Activated naive CD8-positive, alpha-beta T cell treated with anti-CD3 and anti-CD28 coated beads, Interleukin-2, amount 50 U/mL, for 24 hours (primary cell): Measurements from ENCODE around the gene CIAO2A.
A peak's percentile ranks its signal among the peaks of the same experiment; 100 is the strongest.
"Not testable (repeated sequence)": the region's sequence is repeated elsewhere in the genome, so short reads cannot be mapped to it uniquely, and the experiment has no call there.

Experiments
- ATAC-seq: fragments of 150-1000 bp; cut with Tn5 transposase; one replicate; pipeline ENCODE4 v1.10.0; 2021
- DNase-seq: peaks from one replicate; pipeline ENCODE4 v3.0.0; 2021
- H3K27ac Mint-ChIP-seq: one replicate; pipeline ENCODE4 v1.8.0; 2021; ENCODE audit warnings: mild to moderate bottlenecking, mixed read lengths
- H3K27me3 Mint-ChIP-seq: one replicate; pipeline ENCODE4 v1.8.0; 2021; ENCODE audit warnings: mixed read lengths
- H3K36me3 Mint-ChIP-seq: one replicate; pipeline ENCODE4 v1.8.0; 2021; ENCODE audit warnings: low read depth, mixed read lengths
- H3K4me1 Mint-ChIP-seq: one replicate; pipeline ENCODE4 v1.8.0; 2021; ENCODE audit warnings: mixed read lengths
- H3K4me3 Mint-ChIP-seq: one replicate; pipeline ENCODE4 v1.8.0; 2021; ENCODE audit warnings: mild to moderate bottlenecking, moderate library complexity, mixed read lengths
- H3K9me3 Mint-ChIP-seq: one replicate; pipeline ENCODE4 v1.8.0; 2021; ENCODE audit warnings: mixed read lengths

Gene CIAO2A

DNA sequence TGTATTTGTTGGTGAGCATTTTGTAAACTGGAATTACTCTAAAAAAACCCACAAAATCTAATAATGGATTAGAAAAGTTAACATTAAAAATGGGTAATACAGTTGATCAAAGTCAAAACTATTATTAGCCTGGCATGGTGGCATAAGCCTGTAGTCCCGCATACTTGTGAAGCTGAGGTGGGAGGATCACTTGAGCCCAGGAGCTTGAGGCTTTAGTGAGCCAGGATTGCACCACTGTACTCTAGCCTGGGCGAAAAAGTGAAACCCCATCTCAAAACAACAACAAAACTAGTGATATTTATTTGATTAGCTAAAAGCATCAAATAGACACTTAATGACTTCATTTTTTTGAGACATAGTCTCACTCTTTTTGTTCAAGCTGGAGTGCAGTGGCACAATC, 5.7 kb upstream of the CIAO2A start:
- no peak overlapping the region for H3K27ac Mint-ChIP-seq
- no peaks in the 10 kb centered on the region for H3K9me3 Mint-ChIP-seq
- DNase-seq (no peak), ATAC-seq (no peak)
- no peaks in the 10 kb centered on the region for H3K27me3 Mint-ChIP-seq
- peaks cover 67% of the 10 kb centered on the region for H3K4me1 Mint-ChIP-seq
- no peak overlapping the region for H3K4me3 Mint-ChIP-seq
- H3K36me3 Mint-ChIP-seq, result peaks cover 7% of the 10 kb centered on the region

DNA sequence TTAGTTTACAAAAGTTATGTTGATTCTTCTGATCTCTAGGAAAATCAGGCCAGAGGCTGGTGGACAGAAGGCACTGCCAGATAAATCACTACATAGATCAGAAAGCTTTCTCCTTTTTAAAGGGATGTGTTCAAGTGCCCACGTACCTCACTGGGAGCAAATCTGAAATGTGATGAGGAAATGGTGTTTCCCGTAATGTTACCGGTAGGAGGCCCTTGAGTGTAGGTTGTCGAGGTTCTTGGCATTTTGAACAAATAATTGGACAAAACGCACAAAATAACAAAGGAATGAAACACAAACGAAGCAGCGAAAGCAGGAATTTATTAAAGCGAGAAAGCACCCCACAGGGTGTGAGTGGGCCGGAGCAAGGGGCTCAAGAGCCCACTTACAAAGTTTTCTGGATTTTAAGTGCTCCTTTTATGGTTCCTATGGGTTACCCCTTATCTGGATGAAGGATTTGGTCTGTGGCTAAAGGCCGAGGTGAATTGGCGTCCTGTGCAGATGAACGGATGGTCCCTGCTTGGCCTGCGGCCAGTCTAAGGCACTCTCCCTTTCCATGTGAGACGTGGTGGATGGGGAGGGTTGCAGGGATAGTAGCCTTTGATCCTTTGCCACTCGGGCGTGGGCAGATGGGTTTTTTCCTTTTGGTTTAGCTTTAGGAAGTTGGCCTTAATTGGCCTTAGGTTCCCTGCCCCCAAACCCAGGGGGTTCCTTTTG, 3.2 kb upstream of the CIAO2A start:
- Mint-ChIP-seq H3K9me3 (no peaks in the 10 kb centered on the region), H3K4me3 (peak overlapping the region; percentile 100), H3K27ac (peak overlapping the region; percentile 96), H3K27me3 (no peaks in the 10 kb centered on the region), H3K36me3 (peaks cover 11% of the 10 kb centered on the region), H3K4me1 (peaks cover 78% of the 10 kb centered on the region)
- ATAC-seq (no peak), DNase-seq (no peak)

DNA sequence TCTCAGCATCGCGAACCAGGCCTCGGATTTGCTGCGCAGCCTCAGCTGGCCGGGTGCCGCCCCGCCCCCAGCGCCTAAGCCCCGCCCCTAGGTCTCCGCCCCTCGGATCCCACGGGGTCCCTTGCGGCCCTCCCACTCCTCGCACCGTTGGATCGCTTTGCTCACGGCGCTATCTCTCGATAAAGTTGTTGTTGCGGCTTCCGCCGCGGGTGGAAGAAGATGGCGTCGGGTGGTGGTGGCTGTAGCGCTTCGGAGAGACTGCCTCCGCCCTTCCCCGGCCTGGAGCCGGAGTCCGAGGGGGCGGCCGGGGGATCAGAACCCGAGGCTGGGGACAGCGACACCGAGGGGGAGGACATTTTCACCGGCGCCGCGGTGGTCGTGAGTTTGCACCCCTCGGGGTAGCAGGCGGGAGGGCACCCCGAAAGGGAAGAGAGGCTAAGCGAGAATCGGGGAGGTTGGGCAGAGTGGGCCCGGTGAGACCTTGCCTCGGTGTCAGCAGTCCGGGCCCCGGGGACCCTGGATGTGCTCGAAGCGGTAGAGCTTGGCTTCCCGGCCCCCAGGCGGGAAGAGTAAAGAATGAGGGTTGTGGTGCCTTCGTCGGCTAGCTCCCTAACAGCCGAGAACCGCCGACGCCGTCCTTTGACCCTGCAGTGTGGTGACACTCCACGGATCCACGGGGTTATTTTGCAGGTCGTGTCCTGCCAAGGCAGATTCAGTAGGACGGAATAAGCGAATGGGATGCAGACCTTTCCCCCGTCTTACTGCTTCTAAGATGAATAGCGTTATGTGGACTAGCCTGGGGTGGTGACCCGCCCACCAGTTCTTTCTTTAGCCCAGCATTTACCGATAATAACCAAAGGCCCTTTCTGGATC, 2.4 kb upstream of the CIAO2A start, which contains the start of gene SNX1:
Gene SNX1, plus strand, starts transcription at position 188 of the 873 bp plus-strand sequence. Its CDS starts 32 bp downstream, at position 220.
- Mint-ChIP-seq H3K9me3 (no peaks in the 10 kb centered on the region), H3K27ac (peak within 1 kb of the TSS; percentile 96), H3K4me1 (peaks cover 75% of the 10 kb centered on the region), H3K36me3 (peaks cover 11% of the 10 kb centered on the region), H3K4me3 (peak within 1 kb of the TSS; percentile 100), H3K27me3 (no peaks in the 10 kb centered on the region)
- ATAC-seq (peak; percentile 48), DNase-seq (peak; percentile 91)

DNA sequence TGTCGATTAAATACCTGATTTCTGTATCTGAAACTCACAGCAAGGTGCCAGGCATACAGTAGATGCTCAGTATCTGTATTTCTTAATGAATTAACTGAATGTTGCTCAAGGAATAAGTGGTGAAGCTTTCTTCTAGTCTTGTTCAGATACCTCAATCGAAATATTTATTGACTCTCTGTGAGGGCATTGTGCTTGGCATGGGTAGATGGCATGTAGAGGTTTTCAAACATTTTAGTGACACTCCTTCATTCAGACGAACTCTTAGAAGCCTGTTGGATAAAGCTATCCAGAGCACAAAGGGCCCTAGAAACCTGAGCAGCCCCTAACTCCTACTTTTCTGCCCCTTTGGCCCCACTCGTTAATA, 1.8 kb upstream of the CIAO2A start:
- no peak for ATAC-seq
- Mint-ChIP-seq H3K27ac (peak overlapping the region; percentile 96), H3K36me3 (peaks cover 15% of the 10 kb centered on the region), H3K27me3 (no peaks in the 10 kb centered on the region), H3K4me1 (peaks cover 75% of the 10 kb centered on the region), H3K9me3 (no peaks in the 10 kb centered on the region), H3K4me3 (peak overlapping the region; percentile 100)
- no peak for DNase-seq

DNA sequence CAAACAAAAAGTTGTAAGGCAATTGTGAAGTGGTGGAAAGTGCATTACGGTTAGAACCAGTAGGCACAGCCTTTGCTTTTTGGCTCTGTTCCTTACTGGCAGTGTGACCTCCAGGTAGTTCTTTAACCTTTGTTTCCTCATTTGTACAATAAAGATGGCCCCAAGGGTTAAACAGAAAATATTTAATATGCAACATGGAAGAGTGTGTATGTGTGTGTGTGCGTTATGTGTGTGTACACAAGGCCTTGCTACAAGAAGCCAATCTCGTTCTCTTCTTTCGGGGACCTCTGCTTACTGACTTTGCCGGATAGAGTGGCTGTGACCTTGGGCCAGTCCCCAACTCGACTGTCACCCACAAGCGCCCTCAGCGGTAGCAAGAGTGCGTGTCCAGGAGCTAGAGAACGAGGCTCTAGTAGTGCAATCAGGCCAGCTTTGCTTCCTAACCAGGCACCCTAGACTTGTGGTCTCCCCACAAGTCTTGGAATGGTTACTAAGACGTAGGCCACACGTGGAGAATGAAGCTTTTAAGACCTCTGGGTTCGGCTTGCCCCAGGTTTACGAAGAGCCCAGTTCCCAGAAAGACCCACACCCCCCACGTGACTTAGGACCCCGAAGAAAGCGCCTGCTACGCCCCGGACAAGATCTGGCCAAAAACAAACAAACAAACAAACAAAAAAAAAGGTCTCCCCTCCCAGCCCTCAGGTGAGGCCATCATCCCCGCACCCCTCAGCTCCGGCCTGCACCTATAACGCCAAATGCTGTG, 593 bp downstream of the CIAO2A start:
- H3K27me3 Mint-ChIP-seq, result no peaks in the 10 kb centered on the region
- H3K4me1 Mint-ChIP-seq, result peaks cover 76% of the 10 kb centered on the region
- H3K27ac Mint-ChIP-seq, result peak overlapping the region; percentile 96
- DNase-seq (peak; percentile 57), ATAC-seq (no peak)
- H3K4me3 Mint-ChIP-seq, result peak overlapping the region; percentile 100
- peaks cover under 1% of the 10 kb centered on the region for H3K9me3 Mint-ChIP-seq
- H3K36me3 Mint-ChIP-seq, result peaks cover 27% of the 10 kb centered on the region

DNA sequence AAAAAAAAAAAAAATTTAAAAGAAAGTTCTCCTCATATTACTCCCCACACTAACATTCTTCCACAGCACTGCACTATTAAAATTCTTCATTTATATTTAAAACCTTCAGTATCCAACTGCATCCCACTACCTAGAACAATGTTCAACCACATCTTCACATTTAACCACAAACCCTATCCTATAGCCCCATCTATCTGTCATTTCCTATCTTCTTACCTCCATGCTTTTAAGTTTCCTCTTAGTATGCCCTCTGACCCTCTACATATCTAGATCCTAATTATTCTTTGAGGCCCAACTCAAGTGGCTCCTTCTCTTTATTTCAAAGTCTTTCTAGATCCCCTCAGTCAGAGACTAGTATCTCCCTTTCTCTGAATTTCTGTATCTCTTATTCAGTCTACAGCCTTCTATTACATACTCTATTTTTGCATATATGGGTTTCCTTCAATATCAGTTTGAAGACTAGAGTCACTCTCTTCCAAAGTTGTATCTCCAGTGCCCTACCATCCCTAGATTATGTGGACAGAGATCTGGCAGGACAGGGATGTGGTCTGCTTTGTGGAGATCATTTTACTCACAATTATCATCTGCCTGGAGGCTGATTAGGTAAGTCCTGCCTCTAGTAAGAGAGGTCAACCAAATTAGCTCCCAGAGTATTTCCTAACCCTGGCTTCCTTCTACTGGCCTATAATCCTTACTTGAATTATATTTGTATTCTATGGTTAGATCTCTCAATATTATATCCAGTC, 1.4 kb downstream of the CIAO2A start:
- Mint-ChIP-seq H3K27me3 (no peaks in the 10 kb centered on the region), H3K27ac (peak overlapping the region; percentile 96), H3K4me3 (peak overlapping the region; percentile 100), H3K36me3 (peaks cover 34% of the 10 kb centered on the region), H3K4me1 (peaks cover 68% of the 10 kb centered on the region), H3K9me3 (peaks cover 3% of the 10 kb centered on the region)
- no peak for DNase-seq
- no peak for ATAC-seq

DNA sequence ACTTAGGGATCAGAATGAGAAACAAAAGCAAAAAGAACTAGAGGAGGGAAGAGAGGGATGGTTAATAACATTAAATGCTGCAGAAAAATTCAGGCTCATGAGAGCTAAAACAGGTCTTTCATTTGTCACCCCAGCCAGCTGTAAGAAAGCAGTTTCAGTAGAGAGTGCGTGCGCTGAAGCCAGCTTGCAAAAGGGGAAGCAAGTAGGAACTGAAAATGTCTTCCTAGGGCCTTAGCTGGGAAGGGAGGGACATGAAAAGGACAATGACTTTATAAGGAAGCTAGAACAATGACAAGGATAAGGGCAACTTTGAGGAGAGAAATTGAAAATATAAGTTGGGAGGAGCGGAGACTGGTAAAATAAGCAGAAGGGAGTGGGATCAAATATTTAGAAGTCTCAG, 3.1 kb downstream of the CIAO2A start:
- no peaks in the 10 kb centered on the region for H3K27me3 Mint-ChIP-seq
- H3K27ac Mint-ChIP-seq, result peak overlapping the region; percentile 43
- H3K9me3 Mint-ChIP-seq, result peaks cover 3% of the 10 kb centered on the region
- no peak overlapping the region for H3K4me3 Mint-ChIP-seq
- H3K4me1 Mint-ChIP-seq, result peaks cover 55% of the 10 kb centered on the region
- ATAC-seq (no peak), DNase-seq (no peak)
- peaks cover 38% of the 10 kb centered on the region for H3K36me3 Mint-ChIP-seq

DNA sequence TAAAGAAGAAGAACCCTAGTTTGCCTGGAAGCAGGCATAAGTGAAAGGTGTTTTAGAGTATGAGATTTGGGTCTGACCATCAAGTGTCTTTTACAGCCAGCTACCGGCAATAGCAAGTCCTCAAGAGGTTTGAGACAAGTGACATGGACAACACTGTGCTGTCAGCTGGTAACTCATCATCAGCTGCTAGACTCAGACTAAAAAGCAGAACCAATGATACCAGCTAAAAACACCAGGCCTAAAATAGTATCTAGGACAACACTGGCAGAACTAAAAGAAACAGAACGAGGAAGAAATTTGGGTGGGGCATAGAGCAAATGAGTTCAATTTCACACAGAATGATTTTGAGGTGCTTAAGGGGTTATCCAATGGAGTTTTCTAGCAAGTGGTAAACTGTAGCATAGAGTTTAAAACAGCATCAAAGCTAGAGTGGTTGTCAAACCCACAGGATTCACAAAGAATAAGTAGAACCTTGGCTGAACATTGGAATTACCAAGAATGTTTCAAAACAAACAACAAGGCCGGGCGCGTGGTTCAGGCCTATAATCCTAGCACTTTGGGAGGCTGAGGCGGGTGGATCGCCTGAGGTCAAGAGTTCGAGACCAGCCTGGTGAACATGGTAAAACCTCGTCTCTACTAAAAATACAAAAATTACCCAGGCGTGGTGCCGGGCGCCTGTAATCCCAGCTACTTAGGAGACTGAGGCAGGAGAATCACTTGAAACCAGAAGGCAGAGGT, 3.9 kb downstream of the CIAO2A start:
- Mint-ChIP-seq H3K9me3 (peaks cover 3% of the 10 kb centered on the region), H3K27me3 (no peaks in the 10 kb centered on the region), H3K36me3 (peaks cover 38% of the 10 kb centered on the region), H3K4me1 (peaks cover 47% of the 10 kb centered on the region), H3K4me3 (peak overlapping the region; percentile 9), H3K27ac (no peak overlapping the region)
- DNase-seq (no peak), ATAC-seq (no peak)

DNA sequence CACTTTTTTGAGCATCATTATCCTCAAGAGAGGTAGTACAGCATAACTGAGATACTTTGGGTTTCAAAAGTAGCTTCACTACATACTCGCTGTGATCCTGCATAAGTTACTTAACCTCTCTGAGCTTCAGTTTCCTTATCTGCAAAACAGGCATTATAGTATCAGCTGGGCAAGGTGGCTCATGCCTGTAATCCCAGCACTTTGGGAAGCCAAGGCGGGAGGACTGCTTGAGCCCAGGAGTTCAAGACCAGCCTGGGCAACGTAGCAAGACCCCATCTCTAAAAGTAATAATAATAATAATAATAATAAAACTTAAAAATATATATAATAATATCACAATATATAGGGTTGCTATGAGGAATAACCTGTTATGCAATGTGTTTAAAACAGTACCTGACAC, 10.9 kb downstream of the CIAO2A start:
- H3K27me3 Mint-ChIP-seq, result no peaks in the 10 kb centered on the region
- peaks cover 11% of the 10 kb centered on the region for H3K36me3 Mint-ChIP-seq

DNA sequence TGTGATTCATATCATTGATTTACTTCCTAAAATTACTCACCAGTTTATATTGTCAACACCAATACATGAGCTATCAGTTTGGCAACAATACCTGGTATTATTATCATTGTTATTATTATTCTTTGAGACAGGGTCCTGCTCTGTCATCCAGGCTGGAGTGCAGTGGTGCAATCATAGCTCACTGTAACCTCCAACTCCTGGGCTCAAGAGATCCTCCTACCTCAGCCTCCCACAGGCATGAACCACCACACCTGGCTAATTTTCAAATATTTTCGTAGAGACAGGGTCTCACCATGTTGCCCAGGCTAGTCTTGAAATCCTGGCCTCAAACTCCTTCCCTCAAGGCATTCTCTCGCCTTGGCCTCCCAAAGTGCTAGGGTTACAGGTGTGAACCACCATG, 20.1 kb downstream of the CIAO2A start:
- H3K27me3 Mint-ChIP-seq, DNase-seq, H3K4me3 Mint-ChIP-seq, ATAC-seq, H3K9me3 Mint-ChIP-seq, H3K27ac Mint-ChIP-seq, H3K4me1 Mint-ChIP-seq: not testable (repeated sequence)
- H3K36me3 Mint-ChIP-seq, result peaks cover 20% of the 10 kb centered on the region

More for the DNA sequence above, 10.9 kb downstream of the CIAO2A start:
- no peak overlapping the region for H3K27ac Mint-ChIP-seq
- H3K4me3 Mint-ChIP-seq, result no peak overlapping the region
- ATAC-seq (no peak), DNase-seq (no peak)
- H3K4me1 Mint-ChIP-seq, result no peaks in the 10 kb centered on the region
- no peaks in the 10 kb centered on the region for H3K9me3 Mint-ChIP-seq

DNA sequence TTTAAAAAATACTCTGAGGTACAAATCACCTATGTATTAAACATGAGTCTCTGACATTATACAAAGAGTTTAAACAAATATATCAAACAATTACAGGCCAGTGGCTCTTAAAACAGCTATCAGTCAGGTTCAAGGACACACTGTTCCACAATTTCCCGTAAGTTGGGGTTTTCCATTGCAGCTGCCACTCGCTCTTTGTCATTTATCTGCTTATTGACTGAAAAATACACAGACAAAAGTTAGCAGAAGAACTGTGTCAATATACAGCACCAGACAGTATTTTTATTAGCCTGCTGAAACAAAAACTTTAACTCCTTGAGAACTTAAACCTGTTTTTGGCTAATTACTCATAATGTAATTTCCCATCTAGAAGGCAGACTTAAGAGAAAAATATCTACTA, 20.8 kb downstream of the CIAO2A start:
- Mint-ChIP-seq H3K4me1 (peaks cover 6% of the 10 kb centered on the region), H3K4me3 (no peak overlapping the region), H3K27ac (no peak overlapping the region), H3K9me3 (no peaks in the 10 kb centered on the region), H3K36me3 (peaks cover 20% of the 10 kb centered on the region), H3K27me3 (no peaks in the 10 kb centered on the region)
- DNase-seq (no peak), ATAC-seq (no peak)

DNA sequence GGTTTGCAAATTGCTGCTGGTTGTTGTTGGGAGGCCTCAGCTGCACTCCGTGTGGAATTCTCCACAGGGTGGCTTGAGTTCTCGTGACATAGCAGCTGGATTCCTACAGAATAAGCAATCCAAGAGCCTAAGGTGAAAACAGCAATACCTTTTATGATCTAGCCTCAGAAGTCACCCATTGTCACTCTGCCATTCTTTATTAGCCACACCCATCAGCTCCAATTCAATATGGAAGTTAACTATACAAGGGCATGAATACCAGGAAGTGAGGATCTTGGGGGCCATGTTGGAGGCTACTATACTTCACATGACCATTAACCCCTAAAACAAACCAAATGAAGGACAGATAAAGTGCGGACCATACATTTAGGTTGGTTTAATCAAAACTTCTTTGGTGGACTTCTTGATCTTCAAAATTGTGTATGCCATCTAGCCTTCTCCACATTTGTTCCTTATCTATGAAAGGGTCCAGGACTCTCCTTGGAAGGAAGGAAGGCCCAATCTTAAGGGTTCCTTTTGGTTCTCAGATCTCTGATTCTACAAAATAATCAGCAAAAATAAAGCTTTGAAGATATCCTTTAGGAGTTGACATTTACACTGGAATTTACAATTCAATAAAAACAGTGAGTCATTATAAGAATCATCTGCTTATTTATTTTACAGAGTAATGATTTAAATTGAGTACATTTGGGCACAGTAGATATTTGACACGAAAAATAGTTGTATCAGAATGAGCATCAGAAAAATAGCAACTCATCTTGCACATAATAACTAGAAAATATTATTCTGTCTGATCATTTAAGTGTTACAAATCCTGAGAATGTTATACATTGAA, 21.5 kb downstream of the CIAO2A start:
- H3K27ac Mint-ChIP-seq, result peak overlapping the region; percentile 5

More for the DNA sequence above, 21.5 kb downstream of the CIAO2A start:
- H3K36me3 Mint-ChIP-seq, result peaks cover 16% of the 10 kb centered on the region
- no peaks in the 10 kb centered on the region for H3K9me3 Mint-ChIP-seq
- H3K27me3 Mint-ChIP-seq, result no peaks in the 10 kb centered on the region
- H3K4me3 Mint-ChIP-seq, result no peak overlapping the region
- H3K4me1 Mint-ChIP-seq, result peaks cover 10% of the 10 kb centered on the region
- DNase-seq, result no peak
- ATAC-seq, result no peak
